HG03196 (cell line): ENCODE data around the gene ARHGAP20.
"Not testable (repeated sequence)": the region's sequence is repeated elsewhere in the genome, so short reads cannot be mapped to it uniquely, and the experiment has no call there.

Source experiments
- ATAC-seq: cut with Tn5 transposase; IDR thresholded peaks from one replicate; pipeline ENCODE4 v1.9.1; 2021; ENCODE audit not compliant: unreplicated experiment

The ARHGAP20 gene

GRCh38 chr11:110716361-110716760, 4.1 kb upstream of the ARHGAP20 start:
- ATAC-seq, result no peak

- ATAC-seq, result no peak
These were observed 3.3 kb upstream of the ARHGAP20 start for GRCh38 chr11:110715541-110715940.

GRCh38 chr11:110713449-110713776, 1.2 kb upstream of the ARHGAP20 start:
- ATAC-seq, result no peak

- peak; percentile 30 for ATAC-seq
These were observed 617 bp upstream of the ARHGAP20 start for GRCh38 chr11:110712659-110713448.

- ATAC-seq, result no peak
These were observed 825 bp downstream of the ARHGAP20 start for GRCh38 chr11:110711448-110711775.

- no peak for ATAC-seq
These were observed 1.4 kb downstream of the ARHGAP20 start for GRCh38 chr11:110710628-110711381.

GRCh38 chr11:110704210-110704864, 7.9 kb downstream of the ARHGAP20 start:
- no peak for ATAC-seq

- no peak for ATAC-seq
These were observed 20.3 kb downstream of the ARHGAP20 start for GRCh38 chr11:110691926-110692325.

GRCh38 chr11:110689306-110689705, 22.9 kb downstream of the ARHGAP20 start:
- no peak for ATAC-seq

GRCh38 chr11:110679323-110679975, 32.8 kb downstream of the ARHGAP20 start:
- no peak for ATAC-seq

GRCh38 chr11:110675548-110675947, 36.7 kb downstream of the ARHGAP20 start:
- no peak for ATAC-seq

GRCh38 chr11:110665689-110666465, 46.4 kb downstream of the ARHGAP20 start:
- ATAC-seq, result no peak

GRCh38 chr11:110655967-110656366, 56.3 kb downstream of the ARHGAP20 start:
- ATAC-seq, result no peak

- no peak for ATAC-seq
These were observed 57.8 kb downstream of the ARHGAP20 start for GRCh38 chr11:110654456-110654855.

- no peak for ATAC-seq
These were observed 67.0 kb downstream of the ARHGAP20 start for GRCh38 chr11:110645253-110645652.

- no peak for ATAC-seq
These were observed 77.9 kb downstream of the ARHGAP20 start for GRCh38 chr11:110634370-110634769.

GRCh38 chr11:110631551-110631950, 80.7 kb downstream of the ARHGAP20 start:
- ATAC-seq, result no peak

- no peak for ATAC-seq
These were observed 82.6 kb downstream of the ARHGAP20 start for GRCh38 chr11:110629594-110629993.

- no peak for ATAC-seq
These were observed 90.4 kb downstream of the ARHGAP20 start for GRCh38 chr11:110621826-110622225.

GRCh38 chr11:110619366-110619765, 92.9 kb downstream of the ARHGAP20 start:
- ATAC-seq, result not testable (repeated sequence)

- ATAC-seq, result no peak
These were observed 98.2 kb downstream of the ARHGAP20 start for GRCh38 chr11:110614031-110614430.
